B cell (primary cell): ENCODE measurements around the gene SRRD. TPM values are rescaled to one million over a fixed set of nuclear protein-coding genes. Genes with fewer than 3 reads are reported as not detected.

Experiments used
- ATAC-seq: fragments of 200-7000 bp; cut with Tn5 transposase; one replicate; pipeline ENCODE4 v1.10.0; 2021; ENCODE audit warnings: low read depth, mild to moderate bottlenecking, moderate number of reproducible peaks, moderate library complexity
- CTCF ChIA-PET: fragments of 350-600 bp; sonication (Branson Sonifier 250); formaldehyde crosslinking; loops from one replicate; lab custom pipeline; 2021; ENCODE audit warnings: antibody characterized with exemption, inconsistent platforms; lab: Charles Lee
- POLR2A ChIA-PET: fragments of 350-600 bp; sonication (Branson Sonifier 250); formaldehyde crosslinking; loops from one replicate; lab custom pipeline; 2021; ENCODE audit warnings: antibody characterized with exemption; lab: Charles Lee
- DNase-seq: peaks from one replicate; pipeline ENCODE4 v3.0.0; 2013
- H2AFZ ChIP-seq: 2 replicates; pipeline ENCODE4 v1.6.1; 2012; ENCODE audit warnings: mild to moderate bottlenecking, low read depth, low read length; ENCODE audit not compliant: insufficient read depth, poor library complexity, severe bottlenecking
- H3K27ac ChIP-seq, 2 donors: 1 replicate in 1 of 2; 2 replicates in 1 of 2; pipeline ENCODE4 v1.5.1; 2012 to 2013; ENCODE audit warnings: low read length in 2 of 2, mild to moderate bottlenecking in 2 of 2, moderate library complexity in 1 of 2
- H3K27me3 ChIP-seq, 4 experiments: fragments of 200-600 bp in 1 of 4; sonication (generic) in 1 of 4; replicated peaks in 1 of 4; 1 replicate in 2 of 4; 2 replicates in 2 of 4; pipeline versions ENCODE4 v1.6.1 to v1.7.0; 2013 to 2016; ENCODE audit warnings: low read length in 3 of 4, mild to moderate bottlenecking in 2 of 4, mixed read lengths in 1 of 4, moderate library complexity in 1 of 4; ENCODE audit not compliant: insufficient read depth in 4 of 4, control insufficient read depth in 3 of 4; ENCODE audit errors: control extremely low read depth in 1 of 4
- H3K36me3 ChIP-seq, 2 experiments: replicated peaks in 1 of 2; 1 replicate in 1 of 2; 2 replicates in 1 of 2; pipeline versions ENCODE4 v1.6.1 to v1.7.1; 2013; ENCODE audit warnings: low read length in 1 of 2; ENCODE audit not compliant: insufficient read depth in 2 of 2, control insufficient read depth in 1 of 2; ENCODE audit errors: control extremely low read depth in 1 of 2, extremely low read depth in 1 of 2
- H3K4me1 ChIP-seq, 2 donors: fragments of 200-600 bp in 1 of 2; sonication (generic) in 1 of 2; 1 replicate in 1 of 2; 2 replicates in 1 of 2; pipeline versions ENCODE4 v1.5.1 to v1.6.1; 2013 to 2017; ENCODE audit warnings: low read length in 2 of 2; ENCODE audit not compliant: control insufficient read depth in 2 of 2, insufficient read depth in 2 of 2
- H3K4me2 ChIP-seq: replicated peaks from 2 replicates; pipeline ENCODE3; 2012; ENCODE audit warnings: mild to moderate bottlenecking, low read depth, low read length; ENCODE audit not compliant: poor library complexity, severe bottlenecking
- H3K4me3 ChIP-seq, 5 experiments: fragments of 200-600 bp in 1 of 5; sonication (generic) in 1 of 5; 1 replicate in 3 of 5; 2 replicates in 2 of 5; pipeline versions ENCODE4 v1.5.1 to v1.7.0; 2011 to 2016; ENCODE audit warnings: low read length in 4 of 5, mild to moderate bottlenecking in 4 of 5, low read depth in 2 of 5, control low read depth in 1 of 5, moderate library complexity in 1 of 5; ENCODE audit not compliant: insufficient read depth in 1 of 5; ENCODE audit errors: control extremely low read depth in 1 of 5, extremely low read depth in 1 of 5
- H3K79me2 ChIP-seq: fragments of 200-600 bp; sonication (generic); one replicate; pipeline ENCODE4 v1.6.0; 2016; ENCODE audit warnings: low read length; ENCODE audit not compliant: control insufficient read depth, insufficient read depth
- H3K9ac ChIP-seq: fragments of 200-600 bp; sonication (generic); 2 replicates; pipeline ENCODE4 v1.6.1; 2017; ENCODE audit warnings: mild to moderate bottlenecking, low read length, moderate library complexity
- H3K9me3 ChIP-seq, 3 donors: one replicate each; pipeline versions ENCODE4 v1.6.1 to v1.7.1; 2013; ENCODE audit warnings: low read length in 2 of 3; ENCODE audit not compliant: control insufficient read depth in 2 of 3, insufficient read depth in 1 of 3; ENCODE audit errors: control extremely low read depth in 1 of 3
- H4K20me1 ChIP-seq: 2 replicates; pipeline ENCODE4 v1.6.0; 2012; ENCODE audit warnings: mild to moderate bottlenecking, low read length; ENCODE audit not compliant: insufficient read depth, control insufficient read depth, poor library complexity, severe bottlenecking
- H3K27ac Mint-ChIP-seq: one replicate; pipeline ENCODE4 v1.8.0; 2021; ENCODE audit warnings: mixed read lengths
- H3K27me3 Mint-ChIP-seq: one replicate; pipeline ENCODE4 v1.8.0; 2021; ENCODE audit warnings: mixed read lengths
- H3K4me1 Mint-ChIP-seq: one replicate; pipeline ENCODE4 v1.8.0; 2021; ENCODE audit warnings: mixed read lengths
- H3K4me3 Mint-ChIP-seq: one replicate; pipeline ENCODE4 v1.8.0; 2021; ENCODE audit warnings: mixed read lengths
- H3K9me3 Mint-ChIP-seq: one replicate; pipeline ENCODE4 v1.8.0; 2022; ENCODE audit warnings: mixed read lengths; ENCODE audit not compliant: insufficient read depth
- CTCF ChIP-seq: fragments of 200-600 bp; IDR thresholded peaks from one replicate; pipeline ENCODE4 v1.8.0; 2022; ENCODE audit warnings: antibody characterized with exemption, mild to moderate bottlenecking
- EZH2 ChIP-seq: IDR thresholded peaks from 2 replicates; pipeline ENCODE4 v1.6.1; 2012; ENCODE audit warnings: borderline replicate concordance, low read depth, mild to moderate bottlenecking, moderate library complexity, low read length; ENCODE audit not compliant: insufficient read depth, poor library complexity, severe bottlenecking
- WGBS: methylation state at CpG from one replicate; pipeline ENCODE4 v1.1.5; 2013; ENCODE audit warnings: missing lambda C conversion rate; ENCODE audit not compliant: insufficient coverage; 5-methylcytosine and 5-hydroxymethylcytosine counted together
- intact Hi-C: fragments of 100-400 bp; cut with micrococcal nuclease; formaldehyde crosslinking; loops from one replicate; pipeline ENCODE4 v1.10.0; 2022
- polyA plus RNA-seq: library from polyadenylated mRNA; depleted of rRNA; stranded (reverse); fragments of >200 nt; gene quantifications from 2 replicates; pipeline ENCODE4 v1.2.3, GENCODE V29; 2012
- total RNA-seq, 2 donors: library from RNA; stranded (reverse); fragments of 120-200 nt in 1 of 2; gene quantifications; 1 replicate in 1 of 2; 2 replicates in 1 of 2; pipeline versions ENCODE4 v1.2.3 to v1.2.4, GENCODE V29; 2013 to 2022

SRRD gene
- total and polyA plus RNA-seq, 2 donors (not counting 1 experiment from before 2014, with no cell fraction given): 7.8 to 19.2 TPM

GRCh38 chr22:26492220-26492619 is 8.5 kb downstream of the SRRD start:
- no peak overlapping the region for H3K4me3 Mint-ChIP-seq
- no peak overlapping the region for H3K4me3 ChIP-seq
- WGBS: 100% methylated on average over 8 of the region's 9 CpGs
- ChIA-PET CTCF (interaction anchor here (1.2 to 2.1 kb wide), 2 partner anchors 9 to 11 kb away, joined by 4 to 6 read pairs; partner anchors contain the start of genes HPS4 and SRRD), POLR2A (interaction anchor here (0.7 kb wide), 1 partner anchor 16 kb away, joined by 5 read pairs; no protein-coding TSS in a partner anchor)
- no peaks in the 10 kb centered on the region for H3K27me3 ChIP-seq
- H3K36me3 ChIP-seq: peaks cover 13 to 87% of the 10 kb centered on the region in 2 experiments
- ATAC-seq (no peak), DNase-seq (no peak)
- H3K9ac ChIP-seq: no peak overlapping the region
- H2AFZ ChIP-seq: no peak overlapping the region
- H3K4me2 ChIP-seq: no peak overlapping the region
- H3K27me3 Mint-ChIP-seq: no peaks in the 10 kb centered on the region
- intact Hi-C loops: no loop called here
- H3K9me3 ChIP-seq: no peaks in the 10 kb centered on the region
- no peak for TF ChIP-seq EZH2
- no peak for TF ChIP-seq CTCF
- H3K4me1 ChIP-seq: no peaks in the 10 kb centered on the region
- H3K9me3 Mint-ChIP-seq: no peaks in the 10 kb centered on the region
- H3K27ac ChIP-seq: no peak overlapping the region
- H3K27ac Mint-ChIP-seq: no peak overlapping the region
- no peaks in the 10 kb centered on the region for H3K79me2 ChIP-seq
- H3K4me1 Mint-ChIP-seq: peaks cover 3% of the 10 kb centered on the region
- peaks cover 12% of the 10 kb centered on the region for H4K20me1 ChIP-seq

- no peak for TF ChIP-seq CTCF
- H3K9me3 Mint-ChIP-seq: no peaks in the 10 kb centered on the region
- intact Hi-C loops: no loop called here
- Histone ChIP-seq H3K4me1 (no peaks in the 10 kb centered on the region), H3K27me3 (no peaks in the 10 kb centered on the region), H4K20me1 (peaks cover 13% of the 10 kb centered on the region), H3K4me2 (no peak overlapping the region), H3K36me3 (peaks cover 9 to 77% of the 10 kb centered on the region in 2 experiments), H3K79me2 (no peaks in the 10 kb centered on the region), H3K27ac (no peak overlapping the region), H3K9me3 (no peaks in the 10 kb centered on the region), H3K4me3 (no peak overlapping the region), H2AFZ (no peak overlapping the region), H3K9ac (no peak overlapping the region)
- H3K27me3 Mint-ChIP-seq: no peaks in the 10 kb centered on the region
- no peaks in the 10 kb centered on the region for H3K4me1 Mint-ChIP-seq
- DNase-seq (no peak), ATAC-seq (no peak)
- H3K27ac Mint-ChIP-seq: no peak overlapping the region
- CTCF ChIA-PET: interaction anchor here (1.4 kb wide), 1 partner anchor 10 kb away, joined by 4 read pairs; no protein-coding TSS in a partner anchor
- H3K4me3 Mint-ChIP-seq: no peak overlapping the region
- POLR2A ChIA-PET: interaction anchor here (0.7 kb wide), 2 partner anchors 13 to 174 kb away, joined by 9 to 10 read pairs; no protein-coding TSS in a partner anchor
These were observed 10.8 kb downstream of the SRRD start for GRCh38 chr22:26494506-26494905.
